ENCODE measurements around the gene INSM1.

GRCh38 chr20:20367575-20368417 is at the start of gene INSM1:
- TF ChIP-seq, protein P1, sequence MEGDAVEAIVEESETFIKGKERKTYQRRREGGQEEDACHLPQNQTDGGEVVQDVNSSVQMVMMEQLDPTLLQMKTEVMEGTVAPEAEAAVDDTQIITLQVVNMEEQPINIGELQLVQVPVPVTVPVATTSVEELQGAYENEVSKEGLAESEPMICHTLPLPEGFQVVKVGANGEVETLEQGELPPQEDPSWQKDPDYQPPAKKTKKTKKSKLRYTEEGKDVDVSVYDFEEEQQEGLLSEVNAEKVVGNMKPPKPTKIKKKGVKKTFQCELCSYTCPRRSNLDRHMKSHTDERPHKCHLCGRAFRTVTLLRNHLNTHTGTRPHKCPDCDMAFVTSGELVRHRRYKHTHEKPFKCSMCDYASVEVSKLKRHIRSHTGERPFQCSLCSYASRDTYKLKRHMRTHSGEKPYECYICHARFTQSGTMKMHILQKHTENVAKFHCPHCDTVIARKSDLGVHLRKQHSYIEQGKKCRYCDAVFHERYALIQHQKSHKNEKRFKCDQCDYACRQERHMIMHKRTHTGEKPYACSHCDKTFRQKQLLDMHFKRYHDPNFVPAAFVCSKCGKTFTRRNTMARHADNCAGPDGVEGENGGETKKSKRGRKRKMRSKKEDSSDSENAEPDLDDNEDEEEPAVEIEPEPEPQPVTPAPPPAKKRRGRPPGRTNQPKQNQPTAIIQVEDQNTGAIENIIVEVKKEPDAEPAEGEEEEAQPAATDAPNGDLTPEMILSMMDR (IDR thresholded peaks at IDR 0.05 in 2 of 3, conservative IDR thresholded peaks at IDR 0.05 in 1 of 3; ENCODE audit: borderline replicate concordance in 1 of 3, insufficient read depth in 1 of 3, low read depth in 2 of 3, low read length in 2 of 3): no peak
- TF ChIP-seq POLR2AphosphoS5 (IDR thresholded peaks at IDR 0.05; ENCODE audit: low read depth, low read length) (no peak), TCF7L2 (IDR thresholded peaks at IDR 0.05; ENCODE audit: borderline replicate concordance, extremely low read depth, insufficient read depth, insufficient read length) (no peak), ZNF274 (IDR thresholded peaks at IDR 0.05; ENCODE audit: low read depth, low read length) (no peak), EZH2 (IDR thresholded peaks at IDR 0.05) (no peak), POLR2A (IDR thresholded peaks at IDR 0.05; ENCODE audit: borderline replicate concordance, extremely low read depth, insufficient read depth, insufficient read length) (no peak)
- TF ChIP-seq, protein P2, sequence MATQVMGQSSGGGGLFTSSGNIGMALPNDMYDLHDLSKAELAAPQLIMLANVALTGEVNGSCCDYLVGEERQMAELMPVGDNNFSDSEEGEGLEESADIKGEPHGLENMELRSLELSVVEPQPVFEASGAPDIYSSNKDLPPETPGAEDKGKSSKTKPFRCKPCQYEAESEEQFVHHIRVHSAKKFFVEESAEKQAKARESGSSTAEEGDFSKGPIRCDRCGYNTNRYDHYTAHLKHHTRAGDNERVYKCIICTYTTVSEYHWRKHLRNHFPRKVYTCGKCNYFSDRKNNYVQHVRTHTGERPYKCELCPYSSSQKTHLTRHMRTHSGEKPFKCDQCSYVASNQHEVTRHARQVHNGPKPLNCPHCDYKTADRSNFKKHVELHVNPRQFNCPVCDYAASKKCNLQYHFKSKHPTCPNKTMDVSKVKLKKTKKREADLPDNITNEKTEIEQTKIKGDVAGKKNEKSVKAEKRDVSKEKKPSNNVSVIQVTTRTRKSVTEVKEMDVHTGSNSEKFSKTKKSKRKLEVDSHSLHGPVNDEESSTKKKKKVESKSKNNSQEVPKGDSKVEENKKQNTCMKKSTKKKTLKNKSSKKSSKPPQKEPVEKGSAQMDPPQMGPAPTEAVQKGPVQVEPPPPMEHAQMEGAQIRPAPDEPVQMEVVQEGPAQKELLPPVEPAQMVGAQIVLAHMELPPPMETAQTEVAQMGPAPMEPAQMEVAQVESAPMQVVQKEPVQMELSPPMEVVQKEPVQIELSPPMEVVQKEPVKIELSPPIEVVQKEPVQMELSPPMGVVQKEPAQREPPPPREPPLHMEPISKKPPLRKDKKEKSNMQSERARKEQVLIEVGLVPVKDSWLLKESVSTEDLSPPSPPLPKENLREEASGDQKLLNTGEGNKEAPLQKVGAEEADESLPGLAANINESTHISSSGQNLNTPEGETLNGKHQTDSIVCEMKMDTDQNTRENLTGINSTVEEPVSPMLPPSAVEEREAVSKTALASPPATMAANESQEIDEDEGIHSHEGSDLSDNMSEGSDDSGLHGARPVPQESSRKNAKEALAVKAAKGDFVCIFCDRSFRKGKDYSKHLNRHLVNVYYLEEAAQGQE (IDR thresholded peaks at IDR 0.05; ENCODE audit: low read depth): no peak
